NT2/D1 (cell line): ENCODE measurements around the gene EXOC1.

ENCODE experiments used
- DNase-seq: peaks from one replicate; pipeline ENCODE4 v3.0.0-alpha.2; 2011; ENCODE audit warnings: low read depth, low spot score
- H3K27me3 ChIP-seq: 2 replicates; pipeline ENCODE4 v1.6.0; 2011; ENCODE audit warnings: mild to moderate bottlenecking; ENCODE audit not compliant: insufficient read length, insufficient read depth
- H3K36me3 ChIP-seq: 2 replicates; pipeline ENCODE4 v1.6.1; 2011; ENCODE audit warnings: mild to moderate bottlenecking, low read length, mixed read lengths; ENCODE audit not compliant: insufficient read depth, insufficient read length
- H3K4me1 ChIP-seq: 2 replicates; pipeline ENCODE4 v1.5.1; 2011; ENCODE audit not compliant: insufficient read depth, insufficient read length
- H3K4me3 ChIP-seq: 2 replicates; pipeline ENCODE4 v1.5.1; 2011; ENCODE audit warnings: low read depth; ENCODE audit not compliant: insufficient read length
- H3K9ac ChIP-seq: 2 replicates; pipeline ENCODE4 v1.6.0; 2011; ENCODE audit warnings: low read depth; ENCODE audit not compliant: insufficient read length
- H3K9me3 ChIP-seq: 2 replicates; pipeline ENCODE4 v1.5.1; 2011; ENCODE audit warnings: mild to moderate bottlenecking, low read length; ENCODE audit not compliant: insufficient read depth
- SUZ12 ChIP-seq: IDR thresholded peaks from 2 replicates; pipeline ENCODE4 v1.6.1; 2011; ENCODE audit not compliant: insufficient read length, insufficient read depth; ENCODE audit errors: extremely low read depth
- YY1 ChIP-seq: IDR thresholded peaks from 2 replicates; pipeline ENCODE4 v1.6.1; 2011; ENCODE audit not compliant: insufficient read length, insufficient read depth
- ZNF274 ChIP-seq: IDR thresholded peaks from 2 replicates; pipeline ENCODE4 v1.6.1; 2011; ENCODE audit warnings: mild to moderate bottlenecking, low read depth, low read length

Gene EXOC1

GRCh38 chr4:55853484-55854046 is at the start of gene EXOC1:
TSS of gene EXOC1 (plus strand) at chr4:55853648. CDS start at chr4:55858324, 4,676 bp downstream.
- H3K27me3 ChIP-seq: no peaks in the 10 kb centered on the region
- TF ChIP-seq SUZ12 (no peak), ZNF274 (no peak), YY1 (no peak)

GRCh38 chr4:55807556-55807955 is 45.9 kb upstream of the EXOC1 start:
- Histone ChIP-seq H3K4me3 (no peak overlapping the region), H3K36me3 (no peaks in the 10 kb centered on the region), H3K9ac (no peak overlapping the region), H3K9me3 (no peaks in the 10 kb centered on the region), H3K4me1 (peaks cover 3% of the 10 kb centered on the region), H3K27me3 (no peaks in the 10 kb centered on the region)
- no peak for DNase-seq
- TF ChIP-seq ZNF274 (no peak), YY1 (no peak), SUZ12 (no peak)

More at GRCh38 chr4:55853484-55854046, at the start of gene EXOC1:
- H3K9me3 ChIP-seq: peaks cover 6% of the 10 kb centered on the region
- H3K36me3 ChIP-seq: no peaks in the 10 kb centered on the region
- peak within 1 kb of the TSS; percentile 90 for H3K9ac ChIP-seq
- H3K4me1 ChIP-seq: no peaks in the 10 kb centered on the region
- peak within 1 kb of the TSS; percentile 89 for H3K4me3 ChIP-seq
- DNase-seq: peak; percentile 90

- H3K27me3 ChIP-seq: no peaks in the 10 kb centered on the region
- H3K4me1 ChIP-seq: peaks cover 3% of the 10 kb centered on the region
- H3K9ac ChIP-seq: no peak overlapping the region
- no peak overlapping the region for H3K4me3 ChIP-seq
- TF ChIP-seq SUZ12 (no peak), YY1 (no peak), ZNF274 (no peak)
- DNase-seq: no peak
- H3K36me3 ChIP-seq: no peaks in the 10 kb centered on the region
- no peaks in the 10 kb centered on the region for H3K9me3 ChIP-seq
Observed at GRCh38 chr4:55808186-55808585, 45.3 kb upstream of the EXOC1 start.

GRCh38 chr4:55808632-55809031 is 44.8 kb upstream of the EXOC1 start:
- TF ChIP-seq SUZ12 (no peak), ZNF274 (no peak), YY1 (no peak)

GRCh38 chr4:55817691-55818090 is 35.8 kb upstream of the EXOC1 start:
- H3K4me3 ChIP-seq: no peak overlapping the region
- no peak for DNase-seq
- no peaks in the 10 kb centered on the region for H3K36me3 ChIP-seq
- TF ChIP-seq SUZ12 (no peak), YY1 (no peak), ZNF274 (no peak)
- H3K9me3 ChIP-seq: no peaks in the 10 kb centered on the region
- no peaks in the 10 kb centered on the region for H3K27me3 ChIP-seq
- no peaks in the 10 kb centered on the region for H3K4me1 ChIP-seq
- H3K9ac ChIP-seq: no peak overlapping the region

More at GRCh38 chr4:55808632-55809031, 44.8 kb upstream of the EXOC1 start:
- H3K36me3 ChIP-seq: no peaks in the 10 kb centered on the region
- H3K4me3 ChIP-seq: no peak overlapping the region
- H3K27me3 ChIP-seq: no peaks in the 10 kb centered on the region
- no peak for DNase-seq
- H3K9me3 ChIP-seq: no peaks in the 10 kb centered on the region
- no peak overlapping the region for H3K9ac ChIP-seq
- H3K4me1 ChIP-seq: peaks cover 3% of the 10 kb centered on the region

- Histone ChIP-seq H3K27me3 (no peaks in the 10 kb centered on the region), H3K9ac (peak within 1 kb of the TSS; percentile 29), H3K36me3 (no peaks in the 10 kb centered on the region), H3K9me3 (no peaks in the 10 kb centered on the region), H3K4me1 (no peaks in the 10 kb centered on the region), H3K4me3 (peak within 1 kb of the TSS; percentile 9)
- DNase-seq: peak; percentile 65
- TF ChIP-seq SUZ12 (no peak), YY1 (no peak), ZNF274 (no peak)
Observed at GRCh38 chr4:55819634-55820033, 33.8 kb upstream of the EXOC1 start, which contains the start of gene EXOC1L. TSS of gene EXOC1L (plus strand) at chr4:55819790. CDS start at chr4:55820027, 237 bp downstream.

- Histone ChIP-seq H3K9ac (no peak overlapping the region), H3K9me3 (no peaks in the 10 kb centered on the region), H3K27me3 (no peaks in the 10 kb centered on the region), H3K4me1 (no peaks in the 10 kb centered on the region), H3K36me3 (no peaks in the 10 kb centered on the region), H3K4me3 (no peak overlapping the region)
- TF ChIP-seq ZNF274: no peak
- TF ChIP-seq SUZ12: no peak
- no peak for TF ChIP-seq YY1
- no peak for DNase-seq
Observed at GRCh38 chr4:55820279-55820678, 33.2 kb upstream of the EXOC1 start.
